ENCODE data around the gene RAB24. TPM values are rescaled to one million over a fixed set of nuclear protein-coding genes. Genes with fewer than 3 reads are reported as not detected.

RAB24 gene
- total RNA-seq, 1 donor from 2014 or later = 13.9 TPM

GRCh38 chr5:177333420-177334154 lies 30.1 kb upstream of the RAB24 start:
- no peak for DNase-seq (ENCODE audit: low read depth in 2 of 2)

- no peak for DNase-seq (ENCODE audit: low read depth in 2 of 2)
Observed at GRCh38 chr5:177332896-177333260, 29.4 kb upstream of the RAB24 start.

- no peak for DNase-seq (ENCODE audit: low read depth in 2 of 2)
Observed at GRCh38 chr5:177332031-177332895, 28.7 kb upstream of the RAB24 start.

GRCh38 chr5:177330991-177331842 lies 27.7 kb upstream of the RAB24 start:
- no peak for DNase-seq (ENCODE audit: low read depth in 2 of 2)

DNA sequence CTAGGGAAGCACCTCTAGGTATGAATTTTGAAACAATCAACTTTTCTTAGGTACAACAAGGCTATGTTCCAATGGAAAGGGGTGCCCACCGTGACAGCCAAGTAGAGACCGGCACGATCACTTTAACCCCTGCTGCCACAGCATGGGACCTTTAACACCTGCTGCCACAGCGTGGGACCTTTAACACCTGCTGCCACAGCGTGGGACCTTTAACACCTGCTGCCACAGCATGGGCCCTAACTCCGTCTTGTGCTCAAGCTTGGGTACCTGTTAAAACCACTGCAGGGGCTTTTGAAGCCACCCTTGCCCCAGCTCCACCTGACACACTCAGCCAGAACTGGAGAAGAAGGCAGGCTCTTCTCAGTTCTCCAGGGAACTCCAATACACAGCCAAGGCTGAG lies 26.4 kb upstream of the RAB24 start:
- no peak for DNase-seq (ENCODE audit: low read depth in 2 of 2)

DNA sequence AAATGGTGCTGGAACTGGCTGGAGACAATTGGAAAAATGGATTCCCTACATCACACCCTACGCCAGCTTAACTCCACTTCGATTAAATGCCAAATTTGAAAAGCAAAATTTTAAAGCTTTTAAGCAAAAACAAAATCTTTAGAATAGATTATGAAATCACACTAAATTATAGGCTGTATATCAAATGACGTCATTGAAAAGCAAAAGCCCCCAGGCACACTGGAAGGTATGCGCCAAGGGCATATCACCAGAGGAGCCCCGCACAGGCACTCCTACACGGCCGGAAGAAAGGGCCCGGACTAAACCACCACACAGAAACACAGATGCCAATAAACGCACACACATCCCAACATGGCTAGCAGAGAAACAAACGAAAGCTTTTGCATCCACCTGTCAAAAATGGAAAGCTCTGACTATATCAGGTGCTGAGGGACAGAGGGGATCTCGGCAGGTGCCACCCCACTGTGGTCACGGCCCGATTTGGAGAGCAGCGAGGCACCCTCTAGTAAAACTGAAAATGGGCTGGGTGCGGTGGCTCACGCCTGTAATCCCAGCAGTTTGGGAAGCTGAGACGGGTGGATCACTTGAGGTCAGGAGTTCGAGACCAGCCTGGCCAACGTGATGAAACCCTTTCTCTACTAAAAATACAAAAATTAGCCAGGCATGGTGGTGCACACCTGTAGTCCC lies 25.2 kb upstream of the RAB24 start:
- no peak for DNase-seq (ENCODE audit: low read depth in 2 of 2)

GRCh38 chr5:177327539-177328522 lies 24.3 kb upstream of the RAB24 start:
- peak in 1 of 2 donors; percentile 84 for DNase-seq (ENCODE audit: low read depth in 2 of 2)

DNA sequence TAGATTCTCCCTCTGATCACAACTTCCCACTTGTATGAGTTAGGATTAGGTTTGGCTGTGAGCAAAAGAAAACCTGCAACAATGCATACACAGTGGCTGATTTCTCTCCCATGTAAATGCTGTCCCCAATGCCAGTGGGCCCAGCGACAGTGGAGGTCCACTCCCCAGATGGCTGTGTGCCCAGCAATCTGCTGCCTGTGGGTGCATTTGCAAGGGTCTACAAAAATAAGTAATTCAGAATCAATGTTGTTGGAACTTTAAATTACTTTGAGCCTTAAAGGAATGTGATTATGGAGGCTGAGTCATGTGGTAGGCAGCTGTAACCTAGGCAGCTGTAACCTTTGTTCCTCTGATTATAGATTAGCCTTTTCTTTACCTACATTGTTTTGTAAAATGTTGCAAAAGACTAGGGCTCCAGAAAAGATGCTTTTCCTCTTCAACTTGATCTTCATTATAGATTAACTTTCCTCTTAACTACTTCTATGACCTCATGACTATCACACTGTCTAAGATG lies 22.4 kb upstream of the RAB24 start:
- no peak for DNase-seq (ENCODE audit: low read depth in 2 of 2)

DNA sequence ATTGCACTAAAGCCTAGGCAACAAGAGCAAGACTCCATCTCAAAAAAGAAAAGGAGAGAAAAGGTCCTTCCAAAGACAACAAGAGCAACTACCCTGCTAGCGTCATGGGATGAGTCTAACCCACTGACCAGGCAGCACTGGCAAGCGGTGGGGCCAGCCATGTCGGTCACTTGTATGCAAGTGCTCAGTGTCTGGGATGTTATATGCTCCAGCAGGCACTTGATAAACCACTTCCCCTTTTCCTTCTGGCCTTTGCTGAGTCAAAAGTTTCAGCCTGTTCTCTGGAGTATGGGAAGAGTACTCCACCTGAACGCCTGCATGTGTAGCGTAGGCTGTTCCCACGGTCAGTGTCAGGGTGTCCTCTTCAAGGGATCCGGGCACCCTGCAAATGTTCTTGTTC lies 17.4 kb upstream of the RAB24 start:
- no peak for DNase-seq (ENCODE audit: low read depth in 2 of 2)

DNA sequence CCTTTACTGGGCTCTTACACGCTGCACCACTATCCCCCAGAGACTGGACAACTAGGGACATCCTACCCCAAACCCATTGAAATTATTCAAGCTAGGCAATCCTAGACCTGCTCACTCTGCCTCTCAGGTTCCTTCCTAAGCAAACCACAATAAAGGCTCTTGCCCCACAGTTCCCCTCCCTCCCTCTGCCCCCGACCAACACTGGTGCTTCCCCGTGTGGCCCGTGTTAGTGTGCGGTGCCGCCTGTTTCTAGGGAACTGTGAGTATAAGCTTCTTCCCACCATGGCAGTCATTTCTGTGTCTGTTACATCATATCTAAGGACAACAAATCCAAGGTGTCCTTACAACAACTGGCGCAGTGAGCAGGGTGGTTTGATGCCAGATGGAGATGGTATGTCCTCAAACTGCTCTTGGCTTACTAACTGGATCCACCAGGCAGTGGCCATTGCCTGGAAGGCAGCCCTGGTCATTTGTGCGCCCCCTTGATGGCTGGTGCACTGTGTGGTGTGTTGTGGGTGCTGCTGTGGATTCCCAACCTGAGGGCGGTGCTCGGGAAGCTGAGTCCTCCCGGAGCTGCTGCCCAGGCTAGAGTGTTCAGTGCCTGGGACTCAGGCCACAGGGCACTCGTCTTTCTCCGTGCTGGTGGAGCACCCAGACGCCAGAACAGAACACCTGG lies 16.5 kb upstream of the RAB24 start:
- DNase-seq (ENCODE audit: low read depth in 2 of 2) = no peak

DNA sequence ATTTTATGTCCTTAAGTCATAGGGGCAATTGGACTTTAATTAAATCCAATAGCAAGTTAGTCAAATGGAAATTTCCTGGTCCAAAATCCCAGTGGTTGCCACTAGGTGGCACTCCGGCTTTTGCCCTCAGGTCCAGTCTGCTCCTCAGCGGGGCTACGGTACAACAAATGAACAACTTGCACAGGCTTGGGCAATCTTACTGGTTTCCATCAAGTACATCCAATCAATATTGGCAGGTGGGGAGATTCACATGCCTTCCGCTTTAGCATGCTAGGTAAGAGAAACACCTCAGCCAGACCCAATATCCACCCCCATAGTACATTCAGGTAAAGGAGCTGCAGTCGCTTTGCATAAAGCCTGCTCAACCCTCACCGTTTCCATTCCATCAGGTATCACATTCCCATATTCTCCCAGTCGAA lies 14.4 kb upstream of the RAB24 start:
- peak; percentile 84 to 85 for DNase-seq (ENCODE audit: low read depth in 2 of 2)

- no peak for DNase-seq (ENCODE audit: low read depth in 2 of 2)
Observed at GRCh38 chr5:177316005-177316404, 12.5 kb upstream of the RAB24 start.

GRCh38 chr5:177315411-177315810 lies 11.9 kb upstream of the RAB24 start:
- DNase-seq (ENCODE audit: low read depth in 2 of 2) = no peak

DNA sequence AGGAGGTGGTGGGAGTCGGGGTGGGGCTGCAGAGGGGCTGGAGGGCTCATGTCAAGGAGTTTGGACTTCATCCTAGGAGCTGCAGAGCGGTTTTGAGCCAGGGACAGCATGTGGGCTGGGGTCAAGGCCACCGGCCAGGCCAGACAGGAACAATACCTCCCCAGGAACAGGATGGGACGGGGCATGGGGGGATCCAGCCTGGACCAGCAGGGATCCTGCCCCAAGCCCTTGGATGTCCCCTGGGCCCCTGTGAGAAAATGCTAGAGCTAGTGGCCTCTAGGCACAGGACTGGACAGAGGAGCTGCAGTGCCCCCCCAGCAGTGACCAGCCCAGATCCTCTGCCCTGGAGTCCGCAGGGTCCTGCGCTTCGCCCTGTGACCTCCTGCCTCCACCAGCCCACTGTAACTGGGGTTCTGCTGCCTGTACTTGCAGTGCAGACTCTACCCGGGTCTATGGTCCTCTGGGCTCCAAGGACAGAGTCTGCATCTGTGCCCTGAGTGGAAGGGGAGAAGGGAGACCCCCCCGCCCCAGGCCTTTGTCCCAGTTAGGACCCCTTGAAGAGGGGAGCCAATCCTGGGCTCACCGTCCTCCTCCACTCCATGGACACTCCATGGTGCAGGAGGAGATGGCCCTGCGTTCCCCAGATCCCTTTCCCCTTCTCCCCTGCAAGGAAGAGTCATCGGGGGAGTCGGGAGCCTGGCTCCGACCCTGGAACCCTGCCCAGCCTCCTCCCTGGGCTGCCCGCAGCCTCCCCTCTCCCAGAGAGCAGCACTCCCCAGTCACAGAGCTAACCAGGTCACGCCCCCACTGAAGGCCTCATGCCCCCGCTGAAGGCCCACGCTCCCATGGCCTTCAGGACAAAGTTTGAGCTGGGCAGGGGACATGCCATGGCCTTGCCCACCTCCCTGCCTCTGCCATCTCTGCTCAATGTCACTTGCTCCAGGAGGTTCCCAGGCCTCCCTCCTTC lies 11.1 kb upstream of the RAB24 start:
- no peak for DNase-seq (ENCODE audit: low read depth in 2 of 2)

GRCh38 chr5:177313561-177314259 lies 10.2 kb upstream of the RAB24 start:
- DNase-seq (ENCODE audit: low read depth in 2 of 2) = no peak

GRCh38 chr5:177312649-177313181 lies 9.2 kb upstream of the RAB24 start:
- DNase-seq (ENCODE audit: low read depth in 2 of 2) = no peak
